Pancreas (tissue), 10 donors: Measurements from ENCODE around the gene BACH2. TPM values are rescaled to one million over a fixed set of nuclear protein-coding genes. Genes with fewer than 3 reads are reported as not detected.

Experiments
- ATAC-seq, 4 donors: fragments of 200-7000 bp; cut with Tn5 transposase; one replicate each; pipeline versions ENCODE4 v1.8.0 to v1.9.1; 2020; ENCODE audit warnings: mild to moderate bottlenecking in 4 of 4, moderate library complexity in 4 of 4
- DNase-seq, 6 donors: peaks; one replicate each; pipeline ENCODE4 v3.0.0-alpha.2; 2020
- FAIRE-seq: peaks from 2 replicates; lab custom pipeline; 2012; peaks lifted over from hg19 to GRCh38; lab: Jason Lieb, UNC
- H3K27ac ChIP-seq, 4 donors: fragments of 200-600 bp; sonication (generic); 1 replicate in 3 of 4; 2 replicates in 1 of 4; pipeline versions ENCODE4 v1.5.0 to v1.8.0; 2020
- H3K27me3 ChIP-seq, 4 donors: fragments of 200-600 bp; one replicate each; pipeline ENCODE4 v1.8.0; 2021
- H3K36me3 ChIP-seq, 3 donors: fragments of 200-600 bp; sonication (generic) in 1 of 3; one replicate each; pipeline versions ENCODE4 v1.5.0 to v1.8.0; 2020 to 2021
- H3K4me1 ChIP-seq, 3 donors: fragments of 200-600 bp; one replicate each; pipeline ENCODE4 v1.8.0; 2021
- H3K4me3 ChIP-seq, 4 donors: fragments of 200-600 bp; sonication (generic) in 2 of 4; one replicate each; pipeline versions ENCODE4 v1.5.0 to v1.8.0; 2020 to 2021
- H3K9me3 ChIP-seq, 4 donors: fragments of 200-600 bp; one replicate each; pipeline ENCODE4 v1.8.0; 2021
- WGBS, 2 donors: extraction: QIAGEN DNeasy Blood & Tissue Kit; methylation state at CpG; one replicate each; pipeline ENCODE4 v1.1.7; 2013; 5-methylcytosine and 5-hydroxymethylcytosine counted together
- intact Hi-C, 3 donors: fragments of 100-400 bp; cut with DNase I; formaldehyde crosslinking; loops; one replicate each; pipeline versions ENCODE4 v1.11.1 to v1.14.2; 2022
- polyA plus RNA-seq, 2 donors: library from polyadenylated mRNA; stranded (reverse); fragments of 200-250 nt; gene quantifications; one replicate each; pipeline ENCODE4 v1.2.3, GENCODE V29; 2013
- total RNA-seq, 6 donors: library from RNA; stranded (reverse); fragmentation: NEBNext Ultra II Directional in 4 of 6; extraction: Animal tissue kit (Norgen Biotek cat#: 25700) in 4 of 6; gene quantifications; one replicate each; pipeline versions ENCODE4 v1.2.1 to v1.2.4, GENCODE V29; 2021 to 2023
- TF ChIP-seq, protein P1 (sequence below), 4 donors: fragments of 200-600 bp; sonication (generic) in 3 of 4; IDR thresholded peaks; one replicate each; pipeline versions ENCODE4 v1.5.0 to v1.8.0; 2021; ENCODE audit warnings: antibody characterized with exemption in 4 of 4
- donor health status: healthy with polysubstance abuse.
- donor health status: DM: no; HTN: no; CAD: no; lungs with moderate emphysema.
- donor health status: DM: no; HTN: no; CAD: no.
- donor health status: control.
- donor health status: control.
- donor health status: Bipolar disorder and iron deficiency.
- donor health status: DM: yes; HTN: yes; CAD: no.
- donor health status: DM: no; HTN: no; CAD: no.
- donor health status: DM: no; HTN: no; CAD: no.
- donor health status: DM: yes; HTN: yes; CAD: no.

BACH2 gene
- total and polyA plus RNA-seq, 8 donors = 0.61 to 8.0 (median 4.9) TPM

DNA sequence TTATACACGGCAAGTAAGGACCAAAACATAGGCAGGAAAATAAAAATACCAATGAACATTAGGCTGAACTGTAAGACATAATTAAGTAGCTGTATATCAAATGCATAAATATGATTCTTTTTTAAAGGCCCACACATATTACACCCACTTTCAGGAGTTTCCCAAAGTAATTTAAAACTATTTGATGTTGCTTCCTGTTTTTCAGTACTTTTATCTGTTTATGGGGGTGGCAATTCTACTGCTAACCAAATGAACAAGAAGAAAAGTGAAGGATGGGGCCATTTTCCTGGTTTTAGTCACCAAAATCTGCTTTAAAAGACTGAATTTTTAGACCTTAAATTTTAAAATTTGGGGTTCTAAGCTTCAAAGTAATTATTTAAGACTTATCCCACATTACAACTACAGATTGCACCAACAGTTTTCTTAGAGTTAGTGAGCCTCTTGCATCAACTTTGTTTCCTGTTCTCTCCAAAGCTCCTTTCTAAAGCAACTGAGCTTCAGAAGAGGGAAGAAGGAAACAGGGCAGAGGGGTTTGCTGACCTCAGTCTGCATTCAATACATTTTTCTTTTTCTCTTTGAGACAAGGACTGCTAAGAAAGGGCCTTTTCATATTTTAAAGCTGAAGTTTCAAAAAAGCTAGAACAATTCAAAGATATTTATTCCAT lies 191.0 kb downstream of the BACH2 start:
- no peaks in the 10 kb centered on the region for H3K36me3 ChIP-seq
- no peaks in the 10 kb centered on the region for H3K4me1 ChIP-seq
- no peaks in the 10 kb centered on the region for H3K9me3 ChIP-seq
- no peak for DNase-seq
- TF ChIP-seq, protein P1, sequence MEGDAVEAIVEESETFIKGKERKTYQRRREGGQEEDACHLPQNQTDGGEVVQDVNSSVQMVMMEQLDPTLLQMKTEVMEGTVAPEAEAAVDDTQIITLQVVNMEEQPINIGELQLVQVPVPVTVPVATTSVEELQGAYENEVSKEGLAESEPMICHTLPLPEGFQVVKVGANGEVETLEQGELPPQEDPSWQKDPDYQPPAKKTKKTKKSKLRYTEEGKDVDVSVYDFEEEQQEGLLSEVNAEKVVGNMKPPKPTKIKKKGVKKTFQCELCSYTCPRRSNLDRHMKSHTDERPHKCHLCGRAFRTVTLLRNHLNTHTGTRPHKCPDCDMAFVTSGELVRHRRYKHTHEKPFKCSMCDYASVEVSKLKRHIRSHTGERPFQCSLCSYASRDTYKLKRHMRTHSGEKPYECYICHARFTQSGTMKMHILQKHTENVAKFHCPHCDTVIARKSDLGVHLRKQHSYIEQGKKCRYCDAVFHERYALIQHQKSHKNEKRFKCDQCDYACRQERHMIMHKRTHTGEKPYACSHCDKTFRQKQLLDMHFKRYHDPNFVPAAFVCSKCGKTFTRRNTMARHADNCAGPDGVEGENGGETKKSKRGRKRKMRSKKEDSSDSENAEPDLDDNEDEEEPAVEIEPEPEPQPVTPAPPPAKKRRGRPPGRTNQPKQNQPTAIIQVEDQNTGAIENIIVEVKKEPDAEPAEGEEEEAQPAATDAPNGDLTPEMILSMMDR (IDR thresholded peaks at IDR 0.05) = no peak
- no peak overlapping the region for H3K4me3 ChIP-seq
- WGBS, 2 donors = 81 to 89% methylated on average over 1 of the region's 1 CpG
- no peak overlapping the region for H3K27ac ChIP-seq
- no peaks in the 10 kb centered on the region for H3K27me3 ChIP-seq
- intact Hi-C loops = no loop called here
- no peak for FAIRE-seq
- ATAC-seq = no peak

DNA sequence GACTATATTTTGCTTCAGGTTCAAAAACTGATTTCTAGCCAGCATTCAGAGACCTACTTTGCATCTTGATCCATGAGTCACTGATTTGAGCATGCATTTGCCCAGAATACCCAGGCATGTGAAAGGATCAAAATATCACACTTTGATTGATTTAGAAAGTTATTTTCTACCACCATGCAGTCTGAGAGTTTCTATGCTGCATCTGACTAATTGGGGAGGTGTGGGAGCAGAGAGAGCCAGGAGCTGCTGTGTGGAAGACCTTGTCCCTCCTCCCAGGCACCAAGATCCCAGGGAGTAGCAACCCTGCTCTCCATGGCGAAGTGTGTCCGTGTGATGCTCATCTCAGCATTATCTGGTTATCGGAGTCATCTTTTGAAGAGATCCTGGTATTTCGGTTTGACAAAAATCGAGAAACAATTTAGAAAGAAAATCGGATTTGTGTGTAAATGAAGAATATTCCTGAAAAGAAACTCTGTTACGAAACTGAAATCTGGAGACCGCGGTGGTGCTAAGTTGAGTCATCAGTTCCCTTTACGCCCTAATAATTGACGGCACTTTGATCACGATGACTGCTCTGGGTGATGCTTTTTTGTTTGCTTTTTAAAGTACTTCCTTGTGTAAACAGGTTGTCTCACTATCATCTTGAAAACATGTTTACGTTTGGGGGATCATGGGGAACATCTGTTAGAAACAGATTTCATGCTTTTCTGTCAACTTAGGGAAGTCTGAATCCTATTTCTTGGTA lies 193.4 kb downstream of the BACH2 start:
- no peak for FAIRE-seq
- TF ChIP-seq, protein P1 (IDR thresholded peaks at IDR 0.05) = no peak
- no peak overlapping the region for H3K27ac ChIP-seq
- H3K36me3 ChIP-seq = no peaks in the 10 kb centered on the region
- no peaks in the 10 kb centered on the region for H3K4me1 ChIP-seq
- no peaks in the 10 kb centered on the region for H3K9me3 ChIP-seq
- no peak for DNase-seq
- no peak overlapping the region for H3K4me3 ChIP-seq
- H3K27me3 ChIP-seq = no peaks in the 10 kb centered on the region
- intact Hi-C loops = no loop called here
- ATAC-seq = peak in 2 of 4 donors; percentile 24 to 81
- WGBS, 2 donors = 79 to 85% methylated on average over 13 of the region's 13 CpGs

DNA sequence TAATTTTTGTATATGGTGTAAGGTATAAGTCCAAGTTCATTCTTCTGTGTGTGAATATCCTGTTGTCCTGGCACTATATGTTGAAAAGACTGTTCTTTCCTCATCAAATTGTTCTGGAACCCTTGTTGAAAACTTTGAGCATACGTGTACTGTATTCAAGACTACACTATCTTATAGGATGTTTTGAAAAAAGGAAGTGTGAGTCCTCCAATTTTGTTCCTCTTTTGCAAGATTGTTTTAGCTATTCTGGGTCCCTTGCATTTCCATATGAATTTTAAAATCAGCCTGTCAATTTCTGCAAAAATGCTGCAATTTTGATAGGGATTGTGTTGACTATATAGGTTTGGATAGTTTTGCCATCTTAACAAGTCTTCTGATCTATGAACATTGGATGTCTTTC lies 195.2 kb downstream of the BACH2 start:
- FAIRE-seq = no peak
- TF ChIP-seq, protein P1 (IDR thresholded peaks at IDR 0.05) = no peak
- no peaks in the 10 kb centered on the region for H3K4me1 ChIP-seq
- no peak for DNase-seq
- no peak overlapping the region for H3K4me3 ChIP-seq
- ATAC-seq = no peak
- H3K36me3 ChIP-seq = no peaks in the 10 kb centered on the region
- H3K27ac ChIP-seq = no peak overlapping the region
- H3K27me3 ChIP-seq = no peaks in the 10 kb centered on the region
- 75 to 80% methylated on average over 1 of the region's 1 CpG for WGBS, 2 donors
- H3K9me3 ChIP-seq = no peaks in the 10 kb centered on the region
- intact Hi-C loops = no loop called here

DNA sequence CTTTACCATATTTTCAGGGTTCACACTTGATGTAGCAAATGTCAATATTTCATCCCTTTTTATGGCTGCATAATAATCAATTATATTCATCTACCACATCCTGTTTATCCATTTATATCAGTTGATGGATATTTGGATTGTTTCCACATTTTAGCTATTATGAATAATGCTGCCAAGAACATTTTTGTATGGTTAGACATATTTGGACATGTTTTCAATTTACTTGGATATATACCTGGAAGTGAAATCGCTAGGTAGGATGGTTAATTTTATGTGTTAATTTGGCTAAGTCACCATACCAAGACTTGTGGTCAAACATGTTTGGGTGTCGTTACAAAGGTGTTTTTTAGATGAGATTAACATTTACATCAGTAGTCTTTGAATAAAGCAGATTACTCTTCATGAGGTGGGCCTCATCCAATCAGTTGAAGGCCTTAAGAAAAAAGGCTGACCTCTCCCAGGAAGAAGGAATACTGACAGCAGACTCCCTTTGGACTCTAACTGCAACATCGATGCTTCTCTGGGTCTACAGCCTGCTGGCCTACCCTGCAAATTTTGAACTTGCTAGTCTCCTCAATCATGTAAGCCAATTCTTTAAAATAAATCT lies 196.5 kb downstream of the BACH2 start:
- FAIRE-seq (no peak), ATAC-seq (no peak), DNase-seq (no peak)
- intact Hi-C loops = no loop called here
- Histone ChIP-seq H3K4me3 (no peak overlapping the region), H3K27ac (no peak overlapping the region), H3K27me3 (no peaks in the 10 kb centered on the region), H3K36me3 (no peaks in the 10 kb centered on the region), H3K4me1 (no peaks in the 10 kb centered on the region), H3K9me3 (no peaks in the 10 kb centered on the region)
- TF ChIP-seq, protein P1 (IDR thresholded peaks at IDR 0.05) = no peak
- 92% methylated on average over 3 of the region's 3 CpGs for WGBS, 2 donors
